ENCODE measurements around the gene FAM118B.

Gene FAM118B

DNA sequence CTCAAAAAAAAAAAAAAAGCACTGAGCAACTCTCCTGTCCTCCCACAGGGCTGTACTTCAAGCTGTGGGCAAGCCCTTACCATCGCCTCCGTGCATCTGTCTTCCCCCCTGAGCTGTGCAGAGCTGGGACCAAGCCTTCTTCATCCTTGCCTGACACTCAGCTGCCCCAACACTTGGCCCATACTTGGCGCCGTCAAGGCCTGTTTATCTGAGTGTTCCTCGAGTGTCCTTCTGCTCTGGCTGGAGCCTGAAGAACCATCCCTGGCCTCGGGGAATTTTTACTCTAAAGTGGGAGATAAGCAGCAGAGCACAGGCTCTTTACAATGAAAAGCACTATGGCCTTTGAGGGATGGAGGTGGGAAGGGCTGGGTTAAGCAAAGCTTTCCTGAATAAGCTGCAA lies 69.7 kb downstream of the FAM118B start:
- Histone ChIP-seq H4K20me1 (ENCODE audit: low read depth, low read length) (no peaks in the 10 kb centered on the region), H3K9me3 (ENCODE audit: insufficient read depth, low read length) (no peaks in the 10 kb centered on the region), H3K4me2 (ENCODE audit: low read depth, low read length, poor library complexity, severe bottlenecking) (no peak overlapping the region), H2AFZ (ENCODE audit: low read depth, low read length, severe bottlenecking) (no peak overlapping the region), H3K9ac (ENCODE audit: low read length) (no peak overlapping the region), H3K79me2 (ENCODE audit: insufficient read depth, low read length) (no peaks in the 10 kb centered on the region), H3K27me3 (ENCODE audit: low read length) (no peaks in the 10 kb centered on the region), H3K4me3 (ENCODE audit: insufficient read depth, low read length, poor library complexity, severe bottlenecking) (no peak overlapping the region), H3K36me3 (ENCODE audit: low read length) (no peaks in the 10 kb centered on the region), H3K9me2 (replicated peaks; ENCODE audit: insufficient read depth, low read length) (no peaks in the 10 kb centered on the region), H3F3A (ENCODE audit: insufficient read depth) (no peaks in the 10 kb centered on the region), H3K27ac (ENCODE audit: low read depth, low read length) (no peak overlapping the region)
- no peak for TF ChIP-seq EZH2phosphoT487 (conservative IDR thresholded peaks at IDR 0.05; ENCODE audit: low read length)
- TF ChIP-seq, protein P1, sequence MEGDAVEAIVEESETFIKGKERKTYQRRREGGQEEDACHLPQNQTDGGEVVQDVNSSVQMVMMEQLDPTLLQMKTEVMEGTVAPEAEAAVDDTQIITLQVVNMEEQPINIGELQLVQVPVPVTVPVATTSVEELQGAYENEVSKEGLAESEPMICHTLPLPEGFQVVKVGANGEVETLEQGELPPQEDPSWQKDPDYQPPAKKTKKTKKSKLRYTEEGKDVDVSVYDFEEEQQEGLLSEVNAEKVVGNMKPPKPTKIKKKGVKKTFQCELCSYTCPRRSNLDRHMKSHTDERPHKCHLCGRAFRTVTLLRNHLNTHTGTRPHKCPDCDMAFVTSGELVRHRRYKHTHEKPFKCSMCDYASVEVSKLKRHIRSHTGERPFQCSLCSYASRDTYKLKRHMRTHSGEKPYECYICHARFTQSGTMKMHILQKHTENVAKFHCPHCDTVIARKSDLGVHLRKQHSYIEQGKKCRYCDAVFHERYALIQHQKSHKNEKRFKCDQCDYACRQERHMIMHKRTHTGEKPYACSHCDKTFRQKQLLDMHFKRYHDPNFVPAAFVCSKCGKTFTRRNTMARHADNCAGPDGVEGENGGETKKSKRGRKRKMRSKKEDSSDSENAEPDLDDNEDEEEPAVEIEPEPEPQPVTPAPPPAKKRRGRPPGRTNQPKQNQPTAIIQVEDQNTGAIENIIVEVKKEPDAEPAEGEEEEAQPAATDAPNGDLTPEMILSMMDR (IDR thresholded peaks at IDR 0.05; ENCODE audit: insufficient read depth, low read length, poor library complexity, severe bottlenecking), result no peak

DNA sequence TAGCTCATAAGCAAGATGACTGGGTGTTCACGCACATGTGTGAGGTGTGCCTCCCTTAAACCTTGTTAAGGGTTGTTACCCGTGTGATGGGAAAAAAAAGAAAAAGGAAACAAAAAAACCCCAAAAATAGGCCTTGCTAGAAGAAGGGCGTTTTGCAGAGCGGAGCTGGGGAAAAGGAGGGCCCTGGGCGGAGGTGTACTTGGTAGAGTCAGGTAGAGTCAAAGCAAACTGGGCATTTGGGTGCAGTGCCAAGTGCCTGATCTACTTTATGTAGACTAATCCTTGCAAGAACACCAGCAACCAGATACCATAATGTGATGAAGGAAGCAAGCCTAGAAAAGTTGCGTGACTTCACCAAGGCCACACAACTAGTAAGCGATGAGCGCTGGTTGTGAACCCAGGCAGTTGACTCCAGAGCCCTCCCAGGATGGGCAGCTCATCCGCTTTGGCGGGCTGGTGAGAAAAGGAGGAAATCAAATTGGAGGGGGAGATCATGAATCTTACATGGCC lies 70.1 kb downstream of the FAM118B start:
- Histone ChIP-seq H4K20me1 (ENCODE audit: low read depth, low read length) (no peaks in the 10 kb centered on the region), H3K27me3 (ENCODE audit: low read length) (no peaks in the 10 kb centered on the region), H3K4me2 (ENCODE audit: low read depth, low read length, poor library complexity, severe bottlenecking) (no peak overlapping the region), H3K9ac (ENCODE audit: low read length) (no peak overlapping the region), H3K9me3 (ENCODE audit: insufficient read depth, low read length) (no peaks in the 10 kb centered on the region), H3F3A (ENCODE audit: insufficient read depth) (no peaks in the 10 kb centered on the region), H2AFZ (ENCODE audit: low read depth, low read length, severe bottlenecking) (no peak overlapping the region), H3K36me3 (ENCODE audit: low read length) (no peaks in the 10 kb centered on the region), H3K4me3 (ENCODE audit: insufficient read depth, low read length, poor library complexity, severe bottlenecking) (no peak overlapping the region), H3K9me2 (replicated peaks; ENCODE audit: insufficient read depth, low read length) (no peaks in the 10 kb centered on the region), H3K79me2 (ENCODE audit: insufficient read depth, low read length) (no peaks in the 10 kb centered on the region), H3K27ac (ENCODE audit: low read depth, low read length) (no peak overlapping the region)
- no peak for TF ChIP-seq EZH2phosphoT487 (conservative IDR thresholded peaks at IDR 0.05; ENCODE audit: low read length)
- TF ChIP-seq, protein P1 (IDR thresholded peaks at IDR 0.05; ENCODE audit: insufficient read depth, low read length, poor library complexity, severe bottlenecking), result no peak

DNA sequence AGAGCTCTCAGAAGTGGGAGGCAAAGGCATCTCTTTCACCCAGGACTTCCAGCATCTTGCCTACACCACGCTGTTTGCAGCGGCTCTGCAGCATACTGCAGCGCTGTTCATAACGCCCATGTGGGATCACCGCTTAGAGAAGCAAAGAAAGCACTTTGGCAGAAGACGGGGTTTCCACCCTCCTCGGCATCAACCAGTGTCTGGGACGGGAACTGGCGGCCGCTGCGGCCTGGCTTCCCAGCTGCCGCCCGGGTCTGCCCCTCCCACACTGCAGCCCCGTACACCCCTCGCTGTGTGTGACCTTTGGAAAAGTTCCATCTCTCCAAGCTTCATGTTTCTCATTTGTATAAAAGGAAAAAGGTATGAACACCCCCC lies 70.8 kb downstream of the FAM118B start:
- no peak overlapping the region for H3K27ac ChIP-seq (ENCODE audit: low read depth, low read length)
- H3F3A ChIP-seq (ENCODE audit: insufficient read depth), result no peaks in the 10 kb centered on the region

More for the DNA sequence above, 70.8 kb downstream of the FAM118B start:
- Histone ChIP-seq H3K9me3 (ENCODE audit: insufficient read depth, low read length) (no peaks in the 10 kb centered on the region), H3K27me3 (ENCODE audit: low read length) (no peaks in the 10 kb centered on the region), H2AFZ (ENCODE audit: low read depth, low read length, severe bottlenecking) (peak overlapping the region; percentile 89), H3K79me2 (ENCODE audit: insufficient read depth, low read length) (no peaks in the 10 kb centered on the region), H4K20me1 (ENCODE audit: low read depth, low read length) (no peaks in the 10 kb centered on the region), H3K9ac (ENCODE audit: low read length) (peak overlapping the region; percentile 76), H3K36me3 (ENCODE audit: low read length) (no peaks in the 10 kb centered on the region), H3K4me2 (ENCODE audit: low read depth, low read length, poor library complexity, severe bottlenecking) (peak overlapping the region; percentile 68), H3K4me3 (ENCODE audit: insufficient read depth, low read length, poor library complexity, severe bottlenecking) (peak overlapping the region; percentile 70), H3K9me2 (replicated peaks; ENCODE audit: insufficient read depth, low read length) (no peaks in the 10 kb centered on the region)
- TF ChIP-seq, protein P1 (IDR thresholded peaks at IDR 0.05; ENCODE audit: insufficient read depth, low read length, poor library complexity, severe bottlenecking), result no peak
- TF ChIP-seq EZH2phosphoT487 (conservative IDR thresholded peaks at IDR 0.05; ENCODE audit: low read length), result no peak

Data from SU-DHL-6 (cell line).